ENCODE measurements around the gene MIEF2. TPM values are rescaled to one million over a fixed set of nuclear protein-coding genes. Genes with fewer than 3 reads are reported as not detected.

MIEF2 gene
- total and polyA plus RNA-seq, 12 donors, result 4.1 to 46.6 (median 22.9) TPM

Other genes starting within 250 kb of the MIEF2 start
- 10 to 100 TPM; 32.5 to 68.6 (median 39.5) TPM for gene ATPAF2, start 221.5 kb upstream of the MIEF2 start, total RNA-seq
- gene ATPAF2, start 221.5 kb upstream of the MIEF2 start, polyA plus RNA-seq, result 10 to 100 TPM; 48.9 to 57.8 (median 51.2) TPM
- 10 to 100 TPM in 5 of 9 donors, 1 to 10 TPM in 4; 6.3 to 16.7 (median 11.1) TPM for gene GID4, start 221.3 kb upstream of the MIEF2 start, total RNA-seq
- gene GID4, start 221.3 kb upstream of the MIEF2 start, polyA plus RNA-seq, result 10 to 100 TPM in 1 of 3 donors, 1 to 10 TPM in 2; 4.2 to 10.5 (median 4.3) TPM
- gene DRG2, start 172.7 kb upstream of the MIEF2 start, total RNA-seq, result 10 to 100 TPM; 34.9 to 81.4 (median 41.2) TPM
- gene DRG2, start 172.7 kb upstream of the MIEF2 start, polyA plus RNA-seq, result 10 to 100 TPM; 17.1 to 97.1 (median 69.0) TPM
- 1 to 10 TPM in 1 of 9 donors, under 1 TPM in 6, not detected in 2; 0.44 to 1.0 (median 0.84) TPM for gene MYO15A, start 151.9 kb upstream of the MIEF2 start, total RNA-seq
- gene MYO15A, start 151.9 kb upstream of the MIEF2 start, polyA plus RNA-seq, result 1 to 10 TPM in 2 of 3 donors, under 1 TPM in 1; 0.57 to 3.5 (median 2.2) TPM
- gene ALKBH5, start 76.8 kb upstream of the MIEF2 start, total RNA-seq, result 100 to 1,000 TPM in 8 of 9 donors, 10 to 100 TPM in 1; 52.2 to 154 (median 140) TPM
- gene ALKBH5, start 76.8 kb upstream of the MIEF2 start, polyA plus RNA-seq, result 100 to 1,000 TPM in 1 of 3 donors, 10 to 100 TPM in 2; 28.4 to 118 (median 33.8) TPM
- gene LLGL1, start 35.0 kb upstream of the MIEF2 start, total RNA-seq, result 10 to 100 TPM; 14.5 to 65.1 (median 44.3) TPM
- 10 to 100 TPM in 1 of 3 donors, 1 to 10 TPM in 2; 4.1 to 27.8 (median 8.9) TPM for gene LLGL1, start 35.0 kb upstream of the MIEF2 start, polyA plus RNA-seq
- 100 to 1,000 TPM; 150 to 331 (median 295) TPM for gene FLII, start 1.9 kb upstream of the MIEF2 start, total RNA-seq
- gene FLII, start 1.9 kb upstream of the MIEF2 start, polyA plus RNA-seq, result 100 to 1,000 TPM; 276 to 652 (median 461) TPM
- 10 to 100 TPM; 20.4 to 59.6 (median 31.3) TPM for gene TOP3A, start 54.3 kb downstream of the MIEF2 start, total RNA-seq
- gene TOP3A, start 54.3 kb downstream of the MIEF2 start, polyA plus RNA-seq, result 10 to 100 TPM; 17.8 to 33.0 (median 19.2) TPM
- 10 to 100 TPM; 11.4 to 21.4 (median 17.8) TPM for gene SMCR8, start 54.6 kb downstream of the MIEF2 start, total RNA-seq
- 10 to 100 TPM in 1 of 3 donors, 1 to 10 TPM in 2; 1.7 to 13.8 (median 4.6) TPM for gene SMCR8, start 54.6 kb downstream of the MIEF2 start, polyA plus RNA-seq
- 10 to 100 TPM in 8 of 9 donors, 1 to 10 TPM in 1; 8.9 to 43.8 (median 19.6) TPM for gene SHMT1, start 102.9 kb downstream of the MIEF2 start, total RNA-seq
- 10 to 100 TPM in 2 of 3 donors, 1 to 10 TPM in 1; 6.8 to 13.2 (median 10.1) TPM for gene SHMT1, start 102.9 kb downstream of the MIEF2 start, polyA plus RNA-seq
- gene EVPLL, start 117.1 kb downstream of the MIEF2 start, total RNA-seq, result not detected
- gene EVPLL, start 117.1 kb downstream of the MIEF2 start, polyA plus RNA-seq, result under 1 TPM in 1 of 3 donors, not detected in 2; 0.47 TPM
- under 1 TPM in 3 of 9 donors, not detected in 6; 0.15 to 0.81 (median 0.25) TPM for gene LGALS9C, start 216.1 kb downstream of the MIEF2 start, total RNA-seq
- gene LGALS9C, start 216.1 kb downstream of the MIEF2 start, polyA plus RNA-seq, result under 1 TPM in 1 of 3 donors, not detected in 2; 0.40 TPM